GM12873 (cell line): ENCODE measurements around the gene PLA2G6.
A peak's percentile ranks its signal among the peaks of the same experiment; 100 is the strongest.

Source experiments
- CTCF ChIP-seq: IDR thresholded peaks from 2 replicates; pipeline ENCODE4 v1.5.1; 2012; ENCODE audit warnings: low read depth, mild to moderate bottlenecking, moderate library complexity, low read length, control low read depth; ENCODE audit not compliant: insufficient read depth; ENCODE audit errors: missing control alignments

The PLA2G6 gene

GRCh38 chr22:38104084-38104483 is 77.5 kb downstream of the PLA2G6 start:
- peak; percentile 45 for TF ChIP-seq CTCF

DNA sequence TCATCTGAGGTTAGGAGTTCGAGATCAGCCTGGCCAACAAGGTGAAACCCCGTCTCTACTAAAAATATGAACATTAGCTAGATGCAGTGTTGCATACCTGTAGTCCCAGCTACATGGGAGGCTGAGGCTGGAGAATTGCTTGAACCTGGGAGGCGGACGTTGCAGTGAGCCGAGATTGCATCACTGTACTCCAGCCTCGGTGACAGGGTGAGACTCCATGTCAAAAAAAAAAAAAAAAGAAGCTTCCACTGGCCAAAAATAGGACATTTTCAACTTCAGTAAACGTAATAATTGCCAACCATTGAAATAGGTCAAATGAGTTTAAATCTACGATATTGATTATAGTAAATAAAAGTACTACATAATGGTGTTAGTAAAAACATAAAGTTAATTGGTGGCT is 78.0 kb downstream of the PLA2G6 start:
- no peak for TF ChIP-seq CTCF

- TF ChIP-seq CTCF = no peak
Observed at GRCh38 chr22:38098410-38099249, 83.0 kb downstream of the PLA2G6 start.

DNA sequence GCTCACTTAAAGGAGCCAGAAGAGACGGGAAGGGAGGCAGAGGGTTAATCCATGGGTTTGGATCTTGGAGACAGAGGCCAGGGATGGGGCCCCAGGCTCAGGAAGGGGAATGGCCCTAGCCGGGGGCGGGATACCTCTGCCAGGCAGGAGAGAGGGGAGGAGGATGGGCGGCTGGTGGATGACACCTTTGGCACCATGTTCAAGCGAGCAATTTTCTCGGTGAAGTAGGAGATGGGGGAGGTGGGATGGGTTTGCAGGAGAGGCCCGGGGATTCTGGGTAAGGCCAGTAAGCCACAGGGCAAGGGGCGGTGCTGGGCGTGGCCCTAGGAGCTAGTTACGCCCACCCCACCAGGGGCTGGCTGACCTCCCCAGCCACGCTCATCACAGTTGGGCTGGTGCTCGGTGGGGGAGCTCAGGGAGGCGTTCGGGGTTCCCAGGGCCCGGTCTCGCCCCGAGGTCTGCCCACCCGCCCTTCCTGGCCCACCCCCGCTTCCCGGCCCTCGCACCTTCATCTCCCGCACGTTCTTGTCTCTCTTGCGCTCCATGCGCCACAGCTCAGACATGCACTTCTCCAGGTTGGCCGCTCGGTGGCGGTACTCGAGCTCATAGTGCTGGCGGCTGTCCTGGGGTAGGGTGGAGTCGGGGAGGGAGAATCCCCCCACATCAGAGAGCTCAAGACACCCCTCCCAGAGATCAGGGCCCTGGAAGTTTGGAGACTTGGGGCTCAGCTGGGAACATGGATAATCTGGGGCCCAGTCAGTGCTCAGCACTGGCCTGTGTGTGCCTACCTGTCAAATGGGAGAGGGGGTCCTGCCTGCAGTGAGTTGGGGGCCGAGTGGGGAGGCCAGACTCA is 83.8 kb downstream of the PLA2G6 start:
- TF ChIP-seq CTCF = no peak

- no peak for TF ChIP-seq CTCF
Observed at GRCh38 chr22:38097058-38097457, 84.6 kb downstream of the PLA2G6 start.

GRCh38 chr22:38089474-38089851 is 92.2 kb downstream of the PLA2G6 start:
- no peak for TF ChIP-seq CTCF
